GM21381 (cell line): ENCODE measurements around the gene FRMD4B.
"Not testable (repeated sequence)": the region's sequence is repeated elsewhere in the genome, so short reads cannot be mapped to it uniquely, and the experiment has no call there.

Experiments
- ATAC-seq: cut with Tn5 transposase; IDR thresholded peaks from one replicate; pipeline ENCODE4 v1.9.1; 2021; ENCODE audit warnings: mild to moderate bottlenecking, moderate library complexity; ENCODE audit not compliant: unreplicated experiment

The FRMD4B gene

GRCh38 chr3:69251078-69251805 lies 134.6 kb downstream of the FRMD4B start:
- ATAC-seq = no peak

- ATAC-seq = no peak
Measured at GRCh38 chr3:69250014-69250413, 135.9 kb downstream of the FRMD4B start.

GRCh38 chr3:69249001-69249400 lies 136.9 kb downstream of the FRMD4B start:
- ATAC-seq = no peak

DNA sequence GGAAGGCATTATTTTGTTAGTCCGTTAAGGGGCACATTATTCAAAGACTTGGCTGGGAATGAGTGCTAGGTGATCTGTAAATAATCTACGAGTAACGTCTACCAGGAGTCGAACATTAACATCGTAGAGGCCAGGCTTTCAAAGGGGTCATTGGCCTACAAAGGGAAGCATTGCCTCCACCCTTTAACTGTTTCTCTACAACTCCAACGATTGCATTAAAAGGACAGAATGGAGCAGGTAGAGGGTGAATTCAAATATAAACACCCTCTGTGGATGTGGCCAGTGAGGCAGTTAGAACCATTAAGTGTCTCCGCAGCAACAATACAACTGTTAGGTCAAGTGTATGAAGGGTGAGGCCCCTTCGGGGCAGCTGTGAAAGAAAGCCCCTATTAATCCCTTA lies 137.5 kb downstream of the FRMD4B start:
- no peak for ATAC-seq

- ATAC-seq = no peak
Measured at GRCh38 chr3:69246612-69247011, 139.3 kb downstream of the FRMD4B start.

GRCh38 chr3:69244039-69244438 lies 141.8 kb downstream of the FRMD4B start:
- no peak for ATAC-seq

DNA sequence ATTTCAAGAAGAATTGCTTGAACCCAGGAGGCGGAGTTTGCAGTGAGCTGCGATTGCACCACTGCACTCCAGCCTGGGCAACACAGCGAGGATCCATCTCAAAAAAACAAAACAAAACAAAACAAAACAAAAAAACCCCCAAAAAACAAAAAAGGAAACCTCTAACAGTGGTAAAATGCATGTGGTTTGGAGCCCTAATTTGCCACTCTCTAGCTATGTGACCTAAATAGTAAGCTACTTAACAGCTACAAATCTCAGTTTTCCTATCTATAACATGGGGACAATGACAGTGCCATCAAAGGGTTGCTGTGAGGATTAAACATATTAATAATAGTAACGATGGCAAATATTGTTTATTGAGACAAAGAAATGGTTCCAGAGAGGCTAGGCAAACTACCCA lies 144.1 kb downstream of the FRMD4B start:
- ATAC-seq = no peak

DNA sequence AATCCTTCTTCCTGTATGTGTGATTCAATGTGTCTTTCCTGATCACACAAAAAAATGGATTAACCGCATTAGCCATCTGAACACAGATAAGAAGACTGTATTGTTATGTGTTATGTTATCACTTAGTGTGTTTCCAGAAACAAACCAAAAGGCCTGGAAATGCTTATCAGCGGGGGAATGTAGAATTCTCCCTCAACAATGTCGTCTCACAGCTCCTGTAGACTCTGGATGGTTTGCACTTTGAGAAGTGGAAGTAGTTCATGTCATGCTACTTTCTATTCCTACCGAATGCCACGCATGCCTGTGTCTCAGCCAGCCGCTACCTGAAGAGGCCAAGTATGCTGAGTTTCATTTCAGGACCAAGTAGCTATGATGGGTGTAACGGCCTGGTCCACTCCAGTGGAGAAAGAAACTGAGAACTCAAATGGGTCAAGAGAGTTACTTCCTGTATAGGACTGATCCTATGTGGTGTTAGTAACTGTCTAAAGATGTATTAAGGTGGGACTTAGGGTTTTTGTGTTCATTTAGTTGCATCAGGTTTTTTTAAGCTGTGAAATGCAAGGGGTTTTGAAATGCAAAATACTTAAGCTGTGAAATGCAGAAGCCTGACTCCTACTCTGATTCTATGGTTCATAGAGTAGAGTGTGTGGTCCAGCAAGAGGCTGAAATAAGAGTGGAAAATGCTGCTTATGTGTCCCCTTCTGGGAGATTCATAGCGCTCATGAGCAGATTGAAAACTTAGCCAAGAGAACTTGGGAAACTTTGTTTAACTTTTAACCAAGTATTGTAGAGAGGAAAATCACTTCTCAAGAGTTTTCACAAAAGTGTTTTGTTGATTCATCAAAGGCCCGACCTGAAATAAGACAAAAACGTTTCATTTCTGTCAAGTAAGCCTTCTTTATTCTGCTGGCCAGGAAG lies 145.0 kb downstream of the FRMD4B start:
- ATAC-seq = no peak

GRCh38 chr3:69239063-69239462 lies 146.8 kb downstream of the FRMD4B start:
- no peak for ATAC-seq

DNA sequence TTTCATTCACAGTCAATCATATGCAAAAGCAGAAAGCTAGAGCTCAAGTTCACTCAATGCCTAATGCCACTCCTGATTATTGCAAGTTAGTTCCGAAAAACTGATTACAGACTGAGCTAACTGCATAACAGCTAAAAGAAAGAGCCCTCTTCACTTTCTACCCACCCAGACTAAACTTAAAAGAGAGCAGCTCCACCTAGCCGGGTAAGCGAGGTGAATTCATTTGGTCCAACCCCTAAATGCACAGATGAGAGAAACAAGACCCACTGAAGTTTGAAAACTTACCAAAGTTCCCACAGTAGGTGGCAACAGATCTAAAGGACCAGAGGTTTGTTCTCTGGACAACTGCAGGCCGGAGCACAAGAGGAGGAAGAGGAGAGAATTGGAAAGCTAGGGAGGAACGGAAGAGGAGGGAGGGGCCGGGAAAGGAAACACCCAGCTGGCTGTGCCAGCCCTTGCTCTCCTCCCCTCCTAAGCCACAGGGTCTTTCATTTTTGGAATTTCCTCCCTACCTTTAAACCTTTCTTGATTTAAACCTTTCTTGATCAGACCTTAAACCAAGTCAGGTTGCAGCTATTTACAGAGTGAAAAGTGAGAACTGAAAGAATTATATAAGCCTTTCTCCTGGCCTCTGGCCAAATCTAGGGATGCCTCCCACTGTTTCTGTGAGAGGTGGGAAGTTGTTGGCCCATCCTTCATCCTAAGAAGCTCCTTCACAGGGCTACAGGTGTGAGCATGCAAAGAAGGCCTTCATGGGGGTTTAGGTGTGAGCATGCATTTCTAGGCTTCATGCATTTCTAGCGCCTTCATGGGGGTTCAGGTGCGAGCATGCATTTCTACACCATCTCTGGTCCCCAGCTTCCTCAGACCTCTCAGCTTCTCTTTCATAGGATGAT lies 148.8 kb downstream of the FRMD4B start:
- ATAC-seq = no peak

DNA sequence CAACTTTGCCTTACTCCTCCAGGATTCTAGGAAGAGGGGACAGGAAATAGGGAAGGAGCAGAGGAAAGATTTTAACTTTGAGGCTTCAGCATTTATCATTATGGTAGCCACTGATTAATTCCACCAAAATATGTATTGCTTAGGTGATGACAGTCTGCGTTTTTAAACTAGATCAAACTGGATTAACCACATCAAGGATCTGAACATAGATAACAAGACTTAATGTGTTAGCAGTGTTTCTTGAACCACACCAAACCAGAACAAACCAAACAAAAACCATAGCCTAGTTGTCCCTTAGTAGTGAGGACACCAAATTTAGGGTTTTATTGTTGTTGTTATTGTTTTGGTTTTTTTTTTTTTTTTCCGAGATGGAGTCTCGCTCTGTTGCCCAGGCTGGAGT lies 150.0 kb downstream of the FRMD4B start:
- no peak for ATAC-seq

- ATAC-seq = not testable (repeated sequence)
Measured at GRCh38 chr3:69235227-69235626, 150.7 kb downstream of the FRMD4B start.

DNA sequence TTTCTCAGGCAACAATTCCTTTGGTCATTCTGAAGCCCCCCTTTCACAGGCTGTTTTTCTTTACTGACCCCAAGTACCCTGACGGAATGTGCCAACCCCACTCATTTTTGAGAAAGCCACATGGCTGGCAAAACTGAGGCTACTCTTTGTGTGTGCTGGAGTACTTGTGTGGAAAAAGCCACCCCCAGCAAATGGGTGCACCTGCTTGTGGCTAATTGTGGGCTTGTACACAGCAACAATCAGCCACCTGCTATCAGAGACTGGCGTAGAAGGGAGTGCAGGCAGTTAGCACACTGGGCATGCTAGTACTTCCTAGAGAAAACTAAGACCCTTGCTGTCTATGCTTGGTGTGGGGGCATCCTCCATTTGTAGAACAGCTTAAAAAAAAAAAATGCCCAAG lies 153.4 kb downstream of the FRMD4B start:
- ATAC-seq = no peak

DNA sequence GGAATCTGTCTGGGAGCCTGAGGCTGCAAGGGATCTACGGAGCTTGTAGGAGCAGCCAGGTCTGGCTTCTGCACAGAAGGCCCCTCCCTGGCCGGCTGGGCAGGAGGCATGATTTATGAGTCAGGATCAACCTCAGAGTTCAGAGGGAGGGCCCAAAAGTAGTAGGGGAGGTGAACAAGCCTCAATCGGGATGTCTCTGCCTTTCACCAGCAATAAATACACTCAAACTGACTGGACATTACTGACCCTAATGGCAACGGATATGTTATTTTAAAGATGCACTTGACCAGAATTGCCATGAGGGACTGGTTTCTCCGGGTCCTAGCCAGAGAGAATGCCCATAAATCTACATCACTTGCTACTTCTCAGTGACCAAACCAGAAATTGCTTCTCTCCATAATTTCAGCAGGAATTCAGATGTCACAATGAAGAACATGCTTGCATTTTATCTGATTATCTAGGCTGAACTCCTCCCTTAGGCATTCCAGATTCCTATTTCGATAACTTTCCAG lies 153.9 kb downstream of the FRMD4B start:
- ATAC-seq = no peak

DNA sequence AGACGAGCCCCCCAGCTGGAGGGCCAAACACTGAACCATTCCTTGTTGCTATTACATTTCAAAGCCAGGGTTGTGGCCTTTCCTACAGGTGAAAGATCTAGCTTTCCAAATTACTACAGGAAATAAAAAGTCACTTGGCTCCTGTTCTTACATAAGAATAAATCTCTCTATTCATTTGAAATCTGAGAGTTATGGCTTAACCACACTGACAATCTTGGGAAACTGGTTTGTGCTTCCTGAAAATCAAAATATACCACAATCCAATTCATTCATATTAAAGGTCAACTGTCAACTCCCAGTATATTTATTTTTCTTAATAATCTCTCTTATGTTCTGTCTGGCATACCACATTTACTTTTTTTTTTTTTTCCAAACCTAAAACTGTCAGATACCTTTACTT lies 159.8 kb downstream of the FRMD4B start:
- ATAC-seq = no peak

DNA sequence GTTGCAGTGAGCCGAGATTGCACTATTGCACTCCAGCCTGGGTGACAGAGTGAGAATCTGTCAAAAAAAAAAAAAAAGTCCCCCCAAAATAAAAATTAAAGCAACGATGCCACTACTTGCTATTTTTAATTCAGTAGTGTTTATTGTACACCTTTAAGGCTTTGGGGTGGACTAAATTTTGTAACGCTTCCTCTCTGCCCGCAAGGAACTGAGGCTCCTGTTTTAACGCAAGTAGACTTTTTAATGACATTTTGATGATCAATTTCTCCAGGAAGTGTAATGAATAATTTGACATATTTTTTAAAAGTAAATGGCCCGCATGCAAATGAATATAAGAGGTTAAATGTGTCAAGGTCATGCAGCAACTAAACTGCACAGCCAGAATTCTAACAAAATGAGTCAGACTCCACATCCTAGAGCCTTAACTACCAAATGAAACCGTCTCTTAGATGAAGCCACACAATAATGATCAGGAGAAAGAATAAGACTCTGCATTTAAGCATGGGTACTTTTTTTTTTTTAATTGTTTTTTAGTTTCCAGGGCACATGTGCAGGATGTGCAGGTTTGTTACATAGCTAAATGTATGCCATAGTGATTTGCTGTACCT lies 166.7 kb downstream of the FRMD4B start:
- no peak for ATAC-seq

- ATAC-seq = no peak
Measured at GRCh38 chr3:69218079-69218478, 167.8 kb downstream of the FRMD4B start.

DNA sequence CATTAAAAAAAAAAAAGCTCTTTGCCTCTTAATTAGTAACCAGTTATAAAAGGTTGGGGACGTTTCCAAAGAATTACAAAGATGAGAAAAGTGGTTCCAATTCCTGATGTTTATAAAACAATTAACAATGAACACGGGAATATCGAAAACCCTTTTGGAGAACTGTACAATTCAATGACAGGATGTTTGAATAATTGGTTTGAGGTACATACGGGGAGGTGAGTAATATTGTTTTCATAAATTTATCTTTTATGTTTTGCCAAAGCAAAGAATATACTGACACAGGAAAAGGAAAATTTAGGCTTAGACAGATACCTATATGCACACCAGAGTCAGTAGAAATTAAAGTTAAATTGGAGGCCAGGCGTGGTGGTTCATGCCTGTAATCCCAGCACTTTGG lies 168.9 kb downstream of the FRMD4B start:
- ATAC-seq = no peak

- no peak for ATAC-seq
Measured at GRCh38 chr3:69214241-69214640, 171.6 kb downstream of the FRMD4B start.

- peak; percentile 80 for ATAC-seq
Measured at GRCh38 chr3:69212411-69213160, 173.3 kb downstream of the FRMD4B start.
